Measurements from ENCODE around the gene MMEL1. TPM values are rescaled to one million over a fixed set of nuclear protein-coding genes. Genes with fewer than 3 reads are reported as not detected.

Gene MMEL1
- total RNA-seq, 2 donors from 2014 or later = 4.6 to 13.6 TPM

- Histone ChIP-seq H3K36me3 (no peaks in the 10 kb centered on the region), H3K4me1 (replicated peaks) (no peaks in the 10 kb centered on the region), H3K27me3 (replicated peaks; ENCODE audit: insufficient read depth) (no peaks in the 10 kb centered on the region), H3K9me3 (no peaks in the 10 kb centered on the region), H3K4me3 (no peak overlapping the region), H3K27ac (no peak overlapping the region)
- intact Hi-C loops (cut with DNase I) = no loop called here
- WGBS = 78% methylated on average over 15 of the region's 15 CpGs
- DNase-seq (ENCODE audit: low spot score) = no peak
- TF ChIP-seq POLR2A (IDR thresholded peaks at IDR 0.05) = no peak
- TF ChIP-seq POLR2AphosphoS5 (IDR thresholded peaks at IDR 0.05) = no peak
- TF ChIP-seq CTCF (IDR thresholded peaks at IDR 0.05) = no peak
Observed at GRCh38 chr1:2602311-2602835, 30.4 kb downstream of the MMEL1 start.

- Histone ChIP-seq H3K9me3 (no peaks in the 10 kb centered on the region), H3K27me3 (replicated peaks; ENCODE audit: insufficient read depth) (no peaks in the 10 kb centered on the region), H3K27ac (no peak overlapping the region), H3K4me1 (replicated peaks) (no peaks in the 10 kb centered on the region), H3K36me3 (no peaks in the 10 kb centered on the region), H3K4me3 (no peak overlapping the region)
- intact Hi-C loops (cut with DNase I) = no loop called here
- no peak for DNase-seq (ENCODE audit: low spot score)
- no peak for TF ChIP-seq POLR2A (IDR thresholded peaks at IDR 0.05)
- no peak for TF ChIP-seq CTCF (IDR thresholded peaks at IDR 0.05)
- no peak for TF ChIP-seq POLR2AphosphoS5 (IDR thresholded peaks at IDR 0.05)
- 85% methylated on average over 18 of the region's 18 CpGs for WGBS
Observed at GRCh38 chr1:2601721-2602303, 31.0 kb downstream of the MMEL1 start.

- WGBS = 71% methylated on average over 3 of the region's 3 CpGs
- TF ChIP-seq POLR2A (IDR thresholded peaks at IDR 0.05) (no peak), CTCF (IDR thresholded peaks at IDR 0.05) (no peak), POLR2AphosphoS5 (IDR thresholded peaks at IDR 0.05) (no peak)
- intact Hi-C loops (cut with DNase I) = no loop called here
- H3K36me3 ChIP-seq = no peaks in the 10 kb centered on the region
- DNase-seq (ENCODE audit: low spot score) = no peak
- no peak overlapping the region for H3K27ac ChIP-seq
- no peak overlapping the region for H3K4me3 ChIP-seq
- H3K4me1 ChIP-seq (replicated peaks) = peaks cover 9% of the 10 kb centered on the region
- no peaks in the 10 kb centered on the region for H3K9me3 ChIP-seq
- no peaks in the 10 kb centered on the region for H3K27me3 ChIP-seq (replicated peaks; ENCODE audit: insufficient read depth)
Observed at GRCh38 chr1:2598329-2598931, 34.4 kb downstream of the MMEL1 start.

GRCh38 chr1:2597441-2598328, 35.1 kb downstream of the MMEL1 start:
- no peaks in the 10 kb centered on the region for H3K9me3 ChIP-seq
- H3K4me3 ChIP-seq = no peak overlapping the region
- peaks cover 9% of the 10 kb centered on the region for H3K4me1 ChIP-seq (replicated peaks)
- 75% methylated on average over 34 of the region's 34 CpGs for WGBS
- H3K36me3 ChIP-seq = no peaks in the 10 kb centered on the region
- no peak for DNase-seq (ENCODE audit: low spot score)
- no peak for TF ChIP-seq POLR2A (IDR thresholded peaks at IDR 0.05)
- no peak for TF ChIP-seq POLR2AphosphoS5 (IDR thresholded peaks at IDR 0.05)
- no peak for TF ChIP-seq CTCF (IDR thresholded peaks at IDR 0.05)
- H3K27me3 ChIP-seq (replicated peaks; ENCODE audit: insufficient read depth) = no peaks in the 10 kb centered on the region
- H3K27ac ChIP-seq = no peak overlapping the region
- intact Hi-C loops (cut with DNase I) = no loop called here

Data from prostate gland (tissue), 2 donors.